SIG-M5 treated with dmso at 0.1 percent for 504 hours (cell line): ENCODE data around the gene ITIH2.
"Not testable (repeated sequence)": the region's sequence is repeated elsewhere in the genome, so short reads cannot be mapped to it uniquely, and the experiment has no call there.

Source experiments
- DNase-seq: peaks from one replicate; lab custom pipeline; 2025; ENCODE audit not compliant: unreplicated experiment; lab: John Stamatoyannopoulos, UW

Gene ITIH2, protein sequence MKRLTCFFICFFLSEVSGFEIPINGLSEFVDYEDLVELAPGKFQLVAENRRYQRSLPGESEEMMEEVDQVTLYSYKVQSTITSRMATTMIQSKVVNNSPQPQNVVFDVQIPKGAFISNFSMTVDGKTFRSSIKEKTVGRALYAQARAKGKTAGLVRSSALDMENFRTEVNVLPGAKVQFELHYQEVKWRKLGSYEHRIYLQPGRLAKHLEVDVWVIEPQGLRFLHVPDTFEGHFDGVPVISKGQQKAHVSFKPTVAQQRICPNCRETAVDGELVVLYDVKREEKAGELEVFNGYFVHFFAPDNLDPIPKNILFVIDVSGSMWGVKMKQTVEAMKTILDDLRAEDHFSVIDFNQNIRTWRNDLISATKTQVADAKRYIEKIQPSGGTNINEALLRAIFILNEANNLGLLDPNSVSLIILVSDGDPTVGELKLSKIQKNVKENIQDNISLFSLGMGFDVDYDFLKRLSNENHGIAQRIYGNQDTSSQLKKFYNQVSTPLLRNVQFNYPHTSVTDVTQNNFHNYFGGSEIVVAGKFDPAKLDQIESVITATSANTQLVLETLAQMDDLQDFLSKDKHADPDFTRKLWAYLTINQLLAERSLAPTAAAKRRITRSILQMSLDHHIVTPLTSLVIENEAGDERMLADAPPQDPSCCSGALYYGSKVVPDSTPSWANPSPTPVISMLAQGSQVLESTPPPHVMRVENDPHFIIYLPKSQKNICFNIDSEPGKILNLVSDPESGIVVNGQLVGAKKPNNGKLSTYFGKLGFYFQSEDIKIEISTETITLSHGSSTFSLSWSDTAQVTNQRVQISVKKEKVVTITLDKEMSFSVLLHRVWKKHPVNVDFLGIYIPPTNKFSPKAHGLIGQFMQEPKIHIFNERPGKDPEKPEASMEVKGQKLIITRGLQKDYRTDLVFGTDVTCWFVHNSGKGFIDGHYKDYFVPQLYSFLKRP

GRCh38 chr10:7703140-7703539, at the start of gene ITIH2:
Gene ITIH2, plus strand, starts transcription at chr10:7703316. Its CDS starts 119 bp downstream, at chr10:7703435.
- DNase-seq = no peak

DNA sequence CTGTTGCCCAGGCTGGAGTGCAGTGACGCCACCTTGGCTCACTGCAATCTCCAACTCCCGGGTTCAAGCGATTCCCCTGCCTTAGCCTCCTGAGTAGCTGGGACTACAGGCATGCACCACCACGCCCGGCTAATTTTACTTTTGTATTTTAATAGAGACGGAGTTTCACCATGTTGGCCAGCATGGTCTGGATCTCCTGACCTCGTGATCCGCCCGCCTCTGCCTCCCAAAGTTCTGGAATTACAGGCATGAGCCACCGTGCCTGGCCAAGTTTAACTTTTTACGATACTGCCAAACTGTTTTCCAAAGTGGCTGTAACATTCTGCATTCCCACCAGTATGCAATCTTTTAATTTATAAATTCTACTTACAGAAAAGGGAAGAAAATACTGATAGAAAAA, 46.0 kb upstream of the ITIH2 start:
- DNase-seq = not testable (repeated sequence)

- no peak for DNase-seq
Observed at GRCh38 chr10:7657552-7657951, 45.6 kb upstream of the ITIH2 start.

DNA sequence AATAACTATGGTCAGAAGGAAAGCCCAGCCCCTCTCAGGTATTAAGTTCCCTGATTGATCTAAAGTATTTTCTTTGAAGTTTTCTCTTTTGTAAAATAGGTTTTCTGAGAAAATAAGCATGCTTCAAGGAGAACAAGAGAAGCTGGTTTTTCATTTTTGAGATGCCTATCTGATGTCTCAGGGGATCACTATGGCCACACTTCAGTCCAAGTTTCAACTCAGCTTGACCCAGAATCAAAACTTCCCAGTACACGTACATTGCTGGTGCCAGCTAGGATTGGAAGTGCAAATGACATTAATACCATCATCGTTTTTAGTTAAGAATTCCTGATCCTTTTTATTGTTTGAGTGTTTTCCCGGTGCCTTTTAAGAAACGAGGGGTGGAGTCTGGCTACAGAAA, 43.6 kb upstream of the ITIH2 start:
- no peak for DNase-seq

DNA sequence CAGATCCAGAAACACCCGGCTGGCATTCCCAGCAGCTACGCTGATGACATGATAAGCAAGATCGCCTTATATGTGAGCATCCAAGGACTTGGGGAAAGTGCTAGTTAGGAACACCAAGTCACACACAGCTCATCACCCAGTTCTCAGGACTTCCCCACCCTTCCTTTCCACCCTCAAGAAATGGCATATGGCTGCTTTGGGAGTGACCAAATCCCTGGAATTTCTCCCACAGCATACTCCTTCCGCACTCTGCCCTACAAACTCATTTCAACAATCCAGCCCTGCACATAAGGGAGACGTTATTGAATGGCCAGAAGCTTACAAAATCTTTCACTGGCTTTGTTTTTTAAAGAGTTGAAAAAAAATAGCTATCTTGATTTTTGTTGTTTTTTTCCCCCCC, 40.6 kb upstream of the ITIH2 start:
- DNase-seq = no peak

DNA sequence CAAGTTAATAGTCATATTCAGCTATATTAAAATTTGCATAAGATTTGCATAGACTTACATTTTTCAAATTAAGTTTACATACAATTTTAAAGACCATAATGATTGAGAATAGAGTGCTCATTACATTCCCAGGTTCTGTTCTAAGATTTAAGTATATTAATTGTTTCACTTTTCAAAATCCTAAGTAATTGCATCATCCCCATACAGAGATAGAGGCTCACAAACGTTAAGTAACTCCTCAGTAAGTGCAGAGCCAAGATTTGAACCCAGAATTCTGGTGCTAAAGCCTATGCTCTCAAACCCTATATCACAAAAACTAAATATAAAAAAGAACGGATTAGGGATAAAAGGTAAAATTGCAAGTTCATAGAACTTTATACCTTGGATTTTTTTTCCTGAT, 38.4 kb upstream of the ITIH2 start:
- DNase-seq = no peak

DNA sequence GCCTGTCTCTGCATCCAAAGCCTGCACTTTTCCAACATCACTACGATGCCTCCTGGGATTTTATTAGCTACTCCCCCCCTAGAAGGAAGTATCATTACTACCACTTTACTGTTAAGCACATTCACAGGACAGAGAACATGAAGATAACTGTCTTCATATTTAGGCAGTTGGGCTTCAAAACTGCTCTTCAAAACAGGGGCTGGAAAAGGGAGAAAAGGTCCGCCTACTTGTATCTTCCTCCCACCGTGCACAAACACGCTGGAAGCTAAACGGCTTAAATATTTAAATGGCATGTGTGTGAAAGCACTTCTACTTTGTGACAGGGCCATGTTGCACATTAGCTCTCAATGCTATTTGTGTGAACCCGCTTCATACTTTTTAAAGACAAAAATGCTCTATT, 37.3 kb upstream of the ITIH2 start:
- no peak for DNase-seq

GRCh38 chr10:7666253-7667023, 36.7 kb upstream of the ITIH2 start, which contains the start of gene ITIH5:
Gene ITIH5, minus strand, starts transcription at chr10:7666966. Its CDS starts 74 bp downstream, at chr10:7666892.
- no peak for DNase-seq

- DNase-seq = no peak
Observed at GRCh38 chr10:7667262-7668141, 35.6 kb upstream of the ITIH2 start.

GRCh38 chr10:7670157-7670556, 33.0 kb upstream of the ITIH2 start:
- no peak for DNase-seq

GRCh38 chr10:7672341-7673134, 30.6 kb upstream of the ITIH2 start:
- DNase-seq = no peak

DNA sequence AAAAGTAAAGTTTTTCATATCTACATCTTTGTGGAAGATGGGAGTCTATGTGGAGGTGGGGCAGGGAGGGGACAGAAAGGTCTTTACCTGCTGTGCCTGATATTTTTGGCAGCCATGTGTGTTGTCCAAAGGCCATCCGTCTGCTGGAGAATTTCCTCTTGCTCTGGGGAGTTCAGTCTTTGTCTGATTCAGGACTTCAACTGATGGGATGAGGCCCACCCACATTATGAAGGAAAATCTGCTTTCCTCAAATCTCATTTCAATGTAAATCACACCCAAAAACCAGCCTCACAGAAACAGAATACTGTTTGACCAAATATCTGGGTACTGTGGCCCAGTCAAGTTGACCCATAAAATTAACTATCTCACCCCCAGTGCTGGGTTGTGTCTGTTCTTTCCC, 23.9 kb upstream of the ITIH2 start:
- DNase-seq = no peak

DNA sequence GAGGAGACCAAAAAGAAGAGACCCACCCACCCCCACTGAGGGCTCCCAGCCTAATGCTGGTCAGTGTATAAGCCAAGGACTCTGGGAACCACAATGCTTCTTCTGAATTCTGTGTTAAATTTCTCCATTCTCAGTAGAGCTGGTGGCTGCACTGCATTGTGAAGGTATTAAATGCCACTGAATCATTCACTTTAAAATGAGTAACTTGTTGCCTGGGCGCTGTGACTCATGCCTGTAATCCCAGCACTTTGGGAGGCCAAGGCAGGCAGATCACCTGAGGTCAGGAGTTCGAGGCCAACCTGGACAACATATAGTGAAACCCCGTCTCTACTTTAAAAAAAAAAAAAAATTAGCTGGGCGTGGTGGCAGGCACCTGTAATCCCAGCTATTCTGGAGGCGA, 23.0 kb upstream of the ITIH2 start:
- not testable (repeated sequence) for DNase-seq

DNA sequence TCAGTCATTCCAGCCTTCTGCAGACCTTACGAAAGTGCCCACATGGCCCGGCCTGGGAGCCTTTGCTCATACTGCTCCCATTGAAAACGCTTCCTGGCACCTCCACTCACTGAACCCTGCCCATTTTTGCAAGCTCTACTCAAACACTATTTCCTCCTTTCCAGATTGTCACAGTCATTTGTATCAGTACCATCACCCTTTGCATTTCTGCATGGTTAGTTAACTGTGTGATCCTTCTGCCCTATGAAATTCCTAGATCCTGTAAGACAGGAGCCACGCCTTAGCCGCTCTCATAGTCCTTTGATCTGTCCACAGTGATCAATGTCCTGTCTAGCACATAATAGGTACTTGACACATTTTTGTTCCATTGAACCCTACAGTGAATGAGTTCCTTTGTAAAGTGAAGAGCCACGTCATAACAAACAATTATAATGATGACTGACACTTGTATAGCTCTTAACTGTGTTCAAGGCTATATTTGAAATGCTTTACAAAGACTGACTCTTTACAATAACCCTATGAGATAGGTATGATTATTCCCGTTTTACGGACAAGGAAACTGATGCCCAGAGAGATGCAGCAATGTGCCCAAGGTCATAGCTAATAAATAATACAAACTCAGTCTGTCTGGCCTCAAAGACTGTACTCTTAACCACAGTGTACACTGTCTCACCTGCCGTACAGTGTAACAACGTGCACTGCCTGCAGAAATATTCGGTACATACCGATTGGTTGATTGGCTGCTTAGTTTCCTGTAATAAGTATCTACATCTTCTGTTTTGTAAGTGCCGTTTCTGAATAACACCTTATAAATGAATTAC, 16.6 kb upstream of the ITIH2 start:
- no peak for DNase-seq

DNA sequence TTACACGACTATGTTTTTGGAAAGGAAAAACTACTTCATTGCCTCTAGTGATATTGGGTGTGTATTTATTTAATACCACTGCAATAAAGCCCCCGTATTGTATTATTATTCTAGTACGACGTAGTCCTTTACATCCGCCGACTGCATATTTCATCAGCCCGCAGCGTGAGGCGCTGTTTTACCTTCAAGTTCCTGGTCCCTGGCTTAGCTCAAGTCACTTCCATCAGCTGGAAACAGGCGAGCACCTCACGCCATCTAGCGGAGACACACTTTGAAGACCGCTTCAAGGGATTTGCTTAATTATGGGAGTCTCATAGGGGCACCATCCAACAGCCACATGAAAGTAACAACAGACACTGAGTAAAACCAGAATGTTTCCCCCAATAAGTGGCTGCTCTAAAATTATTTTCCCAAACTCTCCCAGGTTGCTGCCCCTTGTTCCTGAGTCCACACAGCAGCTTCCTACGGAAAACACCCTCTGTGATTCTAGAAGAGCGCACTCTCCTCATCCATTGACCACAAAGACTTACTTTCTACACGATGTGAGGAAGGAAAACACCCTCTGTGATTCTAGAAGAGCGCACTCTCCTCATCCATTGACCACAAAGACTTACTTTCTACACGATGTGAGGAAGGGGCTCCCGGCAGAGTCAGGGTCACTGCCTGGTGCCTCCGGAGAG, 15.7 kb upstream of the ITIH2 start:
- DNase-seq = peak; percentile 92

GRCh38 chr10:7689591-7689990, 13.5 kb upstream of the ITIH2 start:
- no peak for DNase-seq

- not testable (repeated sequence) for DNase-seq
Observed at GRCh38 chr10:7690885-7691597, 12.1 kb upstream of the ITIH2 start.
